ENCODE measurements around the gene POP4. TPM values are rescaled to one million over a fixed set of nuclear protein-coding genes. Genes with fewer than 3 reads are reported as not detected.

The POP4 gene
- total and polyA plus RNA-seq, 2 of the 4 experiments (the other 2 are of a cell fraction): 65.1 to 87.2 TPM

DNA sequence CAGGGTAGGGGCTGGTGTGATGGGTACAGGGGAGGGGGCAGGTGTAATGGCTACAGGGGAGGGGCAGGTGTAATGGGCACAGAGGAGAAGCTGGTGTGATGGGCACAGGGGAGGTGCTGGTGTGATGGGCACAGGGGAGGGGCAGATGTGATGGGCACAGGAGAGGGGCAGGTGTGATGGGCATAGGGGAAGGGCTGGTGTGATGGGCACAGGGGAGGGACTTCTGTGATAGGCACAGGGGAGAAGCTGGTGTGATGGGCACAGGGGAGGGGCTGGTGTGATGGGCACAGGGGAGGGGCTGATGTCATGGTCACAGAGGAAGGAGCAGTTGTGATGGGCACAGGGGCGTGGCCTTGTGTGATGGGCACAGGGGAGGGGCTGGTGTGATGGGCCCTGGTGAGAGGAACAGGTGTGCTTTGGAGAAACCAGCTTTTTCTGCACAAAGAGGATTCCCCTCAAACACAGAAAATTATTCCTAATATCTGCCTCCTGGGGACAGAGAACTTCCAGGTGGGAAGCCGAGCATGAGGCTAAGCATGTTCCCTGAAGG, 38.6 kb upstream of the POP4 start:
- ATAC-seq (ENCODE audit: low read depth): no peak
- no peaks in the 10 kb centered on the region for H3K27me3 ChIP-seq (ENCODE audit: control insufficient read depth, insufficient read depth, low read length)
- H4K5ac ChIP-seq (ENCODE audit: low read depth, low read length): no peak overlapping the region
- DNase-seq: no peak
- no peaks in the 10 kb centered on the region for H3K4me1 ChIP-seq (ENCODE audit: control insufficient read depth, insufficient read depth, low read length)
- H3K27ac ChIP-seq (ENCODE audit: insufficient read depth, low read length): no peak overlapping the region
- no peak overlapping the region for H3K4me2 ChIP-seq (ENCODE audit: low read depth, low read length)
- ChIA-PET CTCF (no interaction called here), POLR2A (ENCODE audit: unreplicated experiment) (no interaction called here)
- no peak overlapping the region for H2AK5ac ChIP-seq (ENCODE audit: low read depth, low read length)
- WGBS, 2 experiments (ENCODE audit: extremely low coverage in 2 of 2, insufficient read length in 1 of 2): no CpG with 5 or more reads among the region's 2 CpGs
- no peak overlapping the region for H3K23ac ChIP-seq (ENCODE audit: low read depth, low read length)
- no peaks in the 10 kb centered on the region for H4K20me1 ChIP-seq (ENCODE audit: insufficient read depth, low read length)
- no peaks in the 10 kb centered on the region for H3K36me3 ChIP-seq (ENCODE audit: control insufficient read depth, insufficient read depth, low read length)
- H3K4me3 ChIP-seq (ENCODE audit: insufficient read depth, low read depth, low read length): no peak overlapping the region
- H3K14ac ChIP-seq (replicated peaks; ENCODE audit: low read depth, low read length): no peak overlapping the region
- H2AFZ ChIP-seq (replicated peaks; ENCODE audit: low read length, poor library complexity): no peak overlapping the region
- H2BK20ac ChIP-seq (ENCODE audit: low read depth, low read length): no peak overlapping the region
- no peak overlapping the region for H3K9ac ChIP-seq (ENCODE audit: low read depth, low read length)
- intact Hi-C loops (cut with micrococcal nuclease) (no loop called here), dilution Hi-C loops (cut with HindIII; ENCODE audit: low sequenced_read_pairs, unreplicated experiment) (no loop called here), in situ Hi-C loops (cut with MboI; ENCODE audit: low sequenced_read_pairs) (no loop called here)
- no peaks in the 10 kb centered on the region for H3K79me1 ChIP-seq (ENCODE audit: low read depth in 1 of 2, low read length in 2 of 2)
- no peak overlapping the region for H4K91ac ChIP-seq (ENCODE audit: insufficient read depth, low read depth, low read length)
- no peak overlapping the region for H2BK120ac ChIP-seq (ENCODE audit: low read depth, low read length)
- no peak overlapping the region for H2AK9ac ChIP-seq (replicated peaks; ENCODE audit: low read depth, low read length, poor library complexity)
- no peak overlapping the region for H3K4ac ChIP-seq (ENCODE audit: low read depth, low read length)
- no peaks in the 10 kb centered on the region for H3K9me3 ChIP-seq (ENCODE audit: control insufficient read depth, insufficient read depth, low read length)
- H3K18ac ChIP-seq (ENCODE audit: low read depth, low read length): no peak overlapping the region
- no peak overlapping the region for H4K8ac ChIP-seq (ENCODE audit: low read depth in 2 of 2, low read length in 2 of 2)
- no peaks in the 10 kb centered on the region for H3K9me1 ChIP-seq (ENCODE audit: insufficient read depth, low read length)
- H2BK5ac ChIP-seq (ENCODE audit: low read depth, low read length, poor library complexity, severe bottlenecking): no peak overlapping the region
- TF ChIP-seq NFE2L2 (IDR thresholded peaks at IDR 0.05; ENCODE audit: low read depth, low read length): no peak
- TF ChIP-seq RFX5 (IDR thresholded peaks at IDR 0.05; ENCODE audit: low read depth, low read length): no peak
- TF ChIP-seq CEBPB (IDR thresholded peaks at IDR 0.05; ENCODE audit: low read depth, low read length): no peak
- no peak for TF ChIP-seq RCOR1 (IDR thresholded peaks at IDR 0.05; ENCODE audit: insufficient replicate concordance, low read length)
- no TSS peak for BruUV-seq (replicated peaks)
- no peak overlapping the region for H2BK15ac ChIP-seq (ENCODE audit: low read depth, low read length)
- no peak overlapping the region for H3K56ac ChIP-seq (ENCODE audit: extremely low read depth, insufficient read depth, low read length)
